A673 (cell line): ENCODE measurements around the gene CFAP46. TPM values are rescaled to one million over a fixed set of nuclear protein-coding genes. Genes with fewer than 3 reads are reported as not detected.

ENCODE experiments used
- BruUV-seq: library from RNA; stranded (reverse); fragments of 400-500 nt; replicated peaks from 2 replicates; lab custom pipeline; 2021; lab: Mats Ljungman, UMichigan
- CTCF ChIA-PET: fragments of 300-600 bp; sonication (Branson Sonifier 250); formaldehyde crosslinking; loops from one replicate; lab custom pipeline; 2022; ENCODE audit warnings: antibody characterized with exemption; lab: Charles Lee
- POLR2A ChIA-PET: fragments of 300-600 bp; sonication (Branson Sonifier 250); formaldehyde crosslinking; loops from one replicate; lab custom pipeline; 2022; ENCODE audit warnings: antibody characterized with exemption; ENCODE audit not compliant: low non-redundant PET; lab: Charles Lee
- DNase-seq: peaks from one replicate; pipeline ENCODE4 v3.0.0-alpha.2; 2015; ENCODE audit warnings: low spot score
- H3K27ac ChIP-seq: fragments of 200-600 bp; sonication (generic); 2 replicates; pipeline ENCODE4 v1.5.1; 2016; ENCODE audit warnings: mixed run types, low read depth, mild to moderate bottlenecking, mixed read lengths, antibody characterized with exemption, low read length; ENCODE audit not compliant: poor library complexity, severe bottlenecking
- H3K27me3 ChIP-seq: fragments of 200-600 bp; sonication (generic); replicated peaks from 2 replicates; pipeline ENCODE4 v1.6.1; 2017; ENCODE audit warnings: mixed run types, low read depth, mild to moderate bottlenecking, mixed read lengths, antibody characterized with exemption, low read length; ENCODE audit not compliant: insufficient read depth, poor library complexity
- H3K36me3 ChIP-seq: fragments of 200-600 bp; sonication (generic); 2 replicates; pipeline ENCODE4 v1.6.1; 2016; ENCODE audit warnings: mixed run types, mild to moderate bottlenecking, mixed read lengths, antibody characterized with exemption, low read length; ENCODE audit not compliant: insufficient read depth, poor library complexity, severe bottlenecking
- H3K4me1 ChIP-seq: fragments of 200-600 bp; sonication (generic); 2 replicates; pipeline ENCODE4 v1.6.1; 2017; ENCODE audit warnings: mixed run types, mild to moderate bottlenecking, mixed read lengths, antibody characterized with exemption, low read length; ENCODE audit not compliant: insufficient read depth, poor library complexity, severe bottlenecking
- H3K4me3 ChIP-seq: fragments of 200-600 bp; sonication (generic); 2 replicates; pipeline ENCODE4 v1.5.1; 2016; ENCODE audit warnings: low read depth, mixed run types, mild to moderate bottlenecking, mixed read lengths, low read length; ENCODE audit not compliant: poor library complexity, severe bottlenecking
- H3K9me3 ChIP-seq: fragments of 200-600 bp; sonication (generic); 2 replicates; pipeline ENCODE4 v1.6.1; 2016; ENCODE audit warnings: mixed run types, low read depth, mild to moderate bottlenecking, mixed read lengths, antibody characterized with exemption, low read length; ENCODE audit not compliant: poor library complexity, severe bottlenecking
- CTCF ChIP-seq: fragments of 300-800, 200-600 bp; sonication (generic); conservative IDR thresholded peaks from 2 replicates; pipeline ENCODE4 v1.5.1; 2017; ENCODE audit warnings: low read depth, mild to moderate bottlenecking, antibody characterized with exemption, low read length, moderate library complexity, mixed read lengths
- EZH2 ChIP-seq: fragments of 200-600 bp; sonication (generic); IDR thresholded peaks from 2 replicates; pipeline ENCODE4 v1.6.1; 2017; ENCODE audit warnings: borderline replicate concordance, low read depth, mild to moderate bottlenecking, mixed read lengths, antibody characterized with exemption, low read length; ENCODE audit not compliant: poor library complexity, severe bottlenecking
- intact Hi-C: fragments of 100-400 bp; cut with micrococcal nuclease; formaldehyde crosslinking; loops from one replicate; pipeline ENCODE4 v1.10.0; 2022; ENCODE audit not compliant: unreplicated experiment
- total RNA-seq: library from RNA; stranded (reverse); gene quantifications from 2 replicates; pipeline ENCODE4 v1.2.3, GENCODE V29; 2021

CFAP46 gene
- total RNA-seq, 1 experiment from 2014 or later, result 1.9 TPM

GRCh38 chr10:132881186-132881920 lies 61.0 kb downstream of the CFAP46 start:
- ChIA-PET POLR2A (no interaction called here), CTCF (no interaction called here)
- no TSS peak for BruUV-seq
- no peak for TF ChIP-seq CTCF
- TF ChIP-seq EZH2, result no peak
- DNase-seq, result no peak
- H3K4me3 ChIP-seq, result no peak overlapping the region
- intact Hi-C loops, result no loop called here
- H3K4me1 ChIP-seq, result no peaks in the 10 kb centered on the region
- H3K36me3 ChIP-seq, result no peaks in the 10 kb centered on the region
- no peaks in the 10 kb centered on the region for H3K9me3 ChIP-seq
- no peak overlapping the region for H3K27ac ChIP-seq
- peaks cover 53% of the 10 kb centered on the region for H3K27me3 ChIP-seq

- H3K4me1 ChIP-seq, result no peaks in the 10 kb centered on the region
- peaks cover 58% of the 10 kb centered on the region for H3K27me3 ChIP-seq
- no peak for DNase-seq
- BruUV-seq, result no TSS peak
- no peak for TF ChIP-seq EZH2
- TF ChIP-seq CTCF, result no peak
- no peaks in the 10 kb centered on the region for H3K9me3 ChIP-seq
- H3K36me3 ChIP-seq, result no peaks in the 10 kb centered on the region
- CTCF ChIA-PET, result no interaction called here
- POLR2A ChIA-PET, result no interaction called here
- no peak overlapping the region for H3K4me3 ChIP-seq
- no peak overlapping the region for H3K27ac ChIP-seq
- intact Hi-C loops, result no loop called here
Observed at GRCh38 chr10:132880128-132880981, 62.0 kb downstream of the CFAP46 start.

GRCh38 chr10:132879408-132880127 lies 62.8 kb downstream of the CFAP46 start:
- H3K9me3 ChIP-seq, result no peaks in the 10 kb centered on the region
- H3K36me3 ChIP-seq, result no peaks in the 10 kb centered on the region
- intact Hi-C loops, result no loop called here
- no TSS peak for BruUV-seq
- H3K4me1 ChIP-seq, result no peaks in the 10 kb centered on the region
- TF ChIP-seq EZH2 (peak; percentile 24), CTCF (no peak)
- ChIA-PET POLR2A (no interaction called here), CTCF (no interaction called here)
- H3K27me3 ChIP-seq, result peaks cover 61% of the 10 kb centered on the region
- no peak overlapping the region for H3K4me3 ChIP-seq
- no peak for DNase-seq
- H3K27ac ChIP-seq, result no peak overlapping the region
